CD4-positive, alpha-beta T cell treated with Interleukin-2 at 100 ng/mL for 4 hours (primary cell): ENCODE data around the gene ANGPTL2.

Experiments
- DNase-seq: peaks from one replicate; pipeline ENCODE4 v3.0.0-alpha.2; 2020; ENCODE audit warnings: low spot score

ANGPTL2 gene

DNA sequence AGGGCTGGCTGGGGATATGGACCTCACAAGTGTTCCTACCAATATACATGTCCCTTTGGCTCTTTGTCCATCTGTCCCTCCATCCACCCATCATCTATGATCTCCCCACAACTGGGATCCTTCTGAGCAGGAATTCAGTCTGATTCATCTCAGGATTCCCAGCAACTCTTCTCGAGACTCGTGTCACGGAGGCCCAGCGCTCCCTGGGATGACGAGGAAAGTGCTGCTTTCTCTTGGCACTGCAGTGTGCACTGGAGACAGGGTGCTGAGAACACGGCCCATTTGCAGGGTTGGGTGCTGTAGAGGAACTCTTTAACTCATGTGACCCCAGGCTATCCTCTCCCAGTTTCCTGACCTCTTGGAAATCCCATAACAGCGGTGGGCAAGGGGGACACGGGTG, 72.9 kb downstream of the ANGPTL2 start:
- no peak for DNase-seq

DNA sequence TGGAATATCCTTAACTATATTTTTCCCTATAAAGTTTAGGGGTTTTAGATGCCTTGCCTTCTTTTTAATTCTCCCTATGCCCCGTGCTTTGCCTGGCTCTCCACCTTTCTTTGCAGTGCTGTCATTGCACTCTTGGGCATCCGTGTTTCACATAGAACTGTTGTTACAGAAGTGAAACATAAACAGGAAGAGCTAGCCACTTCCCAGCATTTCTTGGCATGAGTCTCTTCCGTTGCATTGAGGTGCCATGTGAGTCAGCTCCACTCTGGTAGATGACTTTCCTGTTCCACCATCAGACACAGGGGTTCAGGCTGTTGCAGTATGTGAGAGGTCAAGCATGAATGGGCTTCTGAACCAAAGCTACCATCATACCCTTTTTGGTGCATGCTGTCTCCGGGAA, 73.4 kb downstream of the ANGPTL2 start:
- DNase-seq: peak; percentile 43

DNA sequence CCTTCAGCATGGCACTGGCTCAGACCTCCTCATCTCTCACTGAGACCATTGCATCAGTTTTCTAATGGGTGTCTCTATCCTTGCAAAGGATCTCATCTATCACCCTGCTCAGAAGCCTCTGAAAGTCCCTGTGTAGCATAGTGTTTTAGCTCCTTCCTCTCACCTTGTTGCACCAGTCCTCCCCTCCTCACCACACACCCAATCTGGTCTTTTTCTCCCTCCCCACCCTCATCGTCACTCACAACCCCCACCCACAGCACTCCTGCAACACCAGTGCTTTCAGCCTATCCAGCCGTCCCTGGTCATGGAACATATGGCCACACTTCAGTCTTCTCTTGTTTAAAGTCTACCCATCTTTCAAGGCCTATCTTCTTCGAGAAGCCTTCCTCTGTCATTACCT, 74.5 kb downstream of the ANGPTL2 start:
- DNase-seq: no peak

DNA sequence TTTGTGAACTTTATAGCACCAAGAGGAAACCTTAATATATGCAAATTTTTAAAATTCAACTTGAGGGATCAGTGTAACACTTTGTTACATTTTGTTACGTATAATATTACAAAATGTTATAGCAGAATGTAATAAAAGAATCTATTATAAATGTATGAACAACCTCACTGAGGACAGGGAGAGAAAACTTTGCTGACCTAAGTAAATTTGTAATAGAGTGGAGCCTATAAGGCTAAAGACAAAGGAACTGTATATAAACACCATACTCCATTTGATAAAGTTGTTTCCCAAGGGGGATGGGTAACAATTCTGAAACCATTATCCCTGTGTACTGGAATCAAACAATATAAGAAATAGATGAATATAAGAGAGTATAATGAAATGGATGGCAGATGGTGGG, 77.3 kb downstream of the ANGPTL2 start:
- no peak for DNase-seq

DNA sequence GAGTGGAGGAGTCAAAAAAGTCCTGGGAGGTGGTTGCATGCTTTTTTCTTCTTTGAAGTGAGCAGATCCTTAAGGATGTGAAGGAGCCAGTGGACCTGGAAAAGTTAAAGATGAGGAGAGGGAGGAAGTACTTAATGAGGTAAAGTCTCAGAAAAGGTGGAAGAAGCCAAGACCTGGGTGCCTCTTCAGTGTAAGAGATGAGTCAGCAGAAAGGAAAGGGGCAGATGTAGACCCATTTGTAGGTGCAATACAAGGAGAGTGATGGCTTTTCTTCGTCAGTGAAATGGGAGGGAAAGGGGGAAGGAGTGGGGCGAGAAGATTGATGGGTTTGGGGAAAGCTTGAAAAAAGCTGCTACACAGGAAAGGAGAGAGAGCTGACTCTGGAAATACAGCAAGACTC, 82.9 kb downstream of the ANGPTL2 start:
- DNase-seq: no peak

DNA sequence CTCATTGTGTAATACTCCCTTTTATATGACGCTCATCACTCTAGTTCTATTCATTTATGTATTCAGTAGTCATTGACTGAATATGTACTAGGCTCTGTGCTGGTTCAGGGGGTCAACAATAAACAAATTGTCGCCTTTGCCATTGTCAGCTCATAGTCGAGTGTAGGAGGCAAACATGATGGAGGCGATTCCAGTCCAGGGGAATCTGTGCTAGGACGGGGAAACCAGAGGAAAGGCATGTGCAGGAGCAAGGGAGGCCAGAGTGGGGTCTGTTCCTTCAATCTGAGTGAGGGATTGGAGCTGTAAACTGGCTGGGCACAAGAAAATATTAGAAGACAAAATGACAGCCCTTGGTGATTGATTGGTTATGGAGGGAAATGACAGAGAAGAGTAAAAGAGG, 83.9 kb downstream of the ANGPTL2 start:
- DNase-seq: no peak
